Measurements from ENCODE around the gene CACNA2D1. TPM values are rescaled to one million over a fixed set of nuclear protein-coding genes. Genes with fewer than 3 reads are reported as not detected.

The CACNA2D1 gene
- total RNA-seq, 1 donor from 2014 or later = 1.5 TPM

GRCh38 chr7:82393840-82394220 is 49.7 kb downstream of the CACNA2D1 start:
- Histone ChIP-seq H4K20me1 (ENCODE audit: low read depth) (no peaks in the 10 kb centered on the region), H3K4me2 (no peak overlapping the region), H3K79me2 (ENCODE audit: low read depth) (no peaks in the 10 kb centered on the region), H3K27ac (no peak overlapping the region), H3K27me3 (no peaks in the 10 kb centered on the region), H3K4me1 (peaks cover 19% of the 10 kb centered on the region), H3K4me3 (no peak overlapping the region), H3F3A (ENCODE audit: low read depth) (peaks cover 19% of the 10 kb centered on the region), H3K36me3 (no peaks in the 10 kb centered on the region), H3K9me3 (ENCODE audit: low read depth) (no peaks in the 10 kb centered on the region), H3K9ac (no peak overlapping the region), H2AFZ (replicated peaks) (no peak overlapping the region)
- H3K4me1 Mint-ChIP-seq = peaks cover 8% of the 10 kb centered on the region
- peaks cover 2% of the 10 kb centered on the region for H3K27me3 Mint-ChIP-seq (ENCODE audit: insufficient read depth, low read depth)
- DNase-seq (ENCODE audit: low spot score) = no peak
- no peak overlapping the region for H3K27ac Mint-ChIP-seq
- no peaks in the 10 kb centered on the region for H3K9me3 Mint-ChIP-seq
- no peaks in the 10 kb centered on the region for H3K36me3 Mint-ChIP-seq
- H3K4me3 Mint-ChIP-seq = no peak overlapping the region
- TF ChIP-seq CTCF (IDR thresholded peaks at IDR 0.05) (no peak), EZH2phosphoT487 (IDR thresholded peaks at IDR 0.05) (no peak), EZH2 (IDR thresholded peaks at IDR 0.05) (no peak)

GRCh38 chr7:82393076-82393839 is 50.3 kb downstream of the CACNA2D1 start:
- H3K79me2 ChIP-seq (ENCODE audit: low read depth) = no peaks in the 10 kb centered on the region
- no peaks in the 10 kb centered on the region for H3K9me3 ChIP-seq (ENCODE audit: low read depth)
- H3K4me3 ChIP-seq = no peak overlapping the region
- no peak overlapping the region for H3K9ac ChIP-seq
- no peak for TF ChIP-seq EZH2 (IDR thresholded peaks at IDR 0.05)
- TF ChIP-seq CTCF (IDR thresholded peaks at IDR 0.05) = no peak
- no peak for TF ChIP-seq EZH2phosphoT487 (IDR thresholded peaks at IDR 0.05)
- H2AFZ ChIP-seq (replicated peaks) = no peak overlapping the region
- H3K4me1 ChIP-seq = peaks cover 19% of the 10 kb centered on the region
- no peaks in the 10 kb centered on the region for H3K27me3 ChIP-seq
- Mint-ChIP-seq H3K9me3 (no peaks in the 10 kb centered on the region), H3K36me3 (no peaks in the 10 kb centered on the region), H3K27me3 (ENCODE audit: insufficient read depth, low read depth) (peaks cover 7% of the 10 kb centered on the region), H3K4me1 (peaks cover 8% of the 10 kb centered on the region), H3K4me3 (no peak overlapping the region), H3K27ac (no peak overlapping the region)
- no peak overlapping the region for H3K27ac ChIP-seq
- H4K20me1 ChIP-seq (ENCODE audit: low read depth) = no peaks in the 10 kb centered on the region
- no peak for DNase-seq (ENCODE audit: low spot score)
- H3K4me2 ChIP-seq = no peak overlapping the region
- peaks cover 19% of the 10 kb centered on the region for H3F3A ChIP-seq (ENCODE audit: low read depth)
- H3K36me3 ChIP-seq = no peaks in the 10 kb centered on the region

GRCh38 chr7:82390936-82391335 is 52.6 kb downstream of the CACNA2D1 start:
- Mint-ChIP-seq H3K27ac (no peak overlapping the region), H3K4me3 (no peak overlapping the region), H3K9me3 (no peaks in the 10 kb centered on the region), H3K4me1 (peaks cover 8% of the 10 kb centered on the region), H3K27me3 (ENCODE audit: insufficient read depth, low read depth) (peaks cover 8% of the 10 kb centered on the region), H3K36me3 (no peaks in the 10 kb centered on the region)
- Histone ChIP-seq H3F3A (ENCODE audit: low read depth) (peaks cover 19% of the 10 kb centered on the region), H2AFZ (replicated peaks) (no peak overlapping the region), H3K27ac (no peak overlapping the region), H3K9ac (no peak overlapping the region), H3K79me2 (ENCODE audit: low read depth) (no peaks in the 10 kb centered on the region), H3K36me3 (no peaks in the 10 kb centered on the region), H3K4me2 (peak overlapping the region; percentile 23), H3K4me1 (peaks cover 19% of the 10 kb centered on the region), H4K20me1 (ENCODE audit: low read depth) (no peaks in the 10 kb centered on the region), H3K9me3 (ENCODE audit: low read depth) (no peaks in the 10 kb centered on the region), H3K27me3 (no peaks in the 10 kb centered on the region), H3K4me3 (no peak overlapping the region)
- DNase-seq (ENCODE audit: low spot score) = no peak
- TF ChIP-seq EZH2phosphoT487 (IDR thresholded peaks at IDR 0.05) = no peak
- TF ChIP-seq CTCF (IDR thresholded peaks at IDR 0.05) = no peak
- no peak for TF ChIP-seq EZH2 (IDR thresholded peaks at IDR 0.05)

Data from neural progenitor cell (in vitro differentiated cells).